NCI-H2081 treated with DMSO at 0.1 percent for 48 hours (cell line): ENCODE measurements around the gene SAMD11.
A peak's percentile ranks its signal among the peaks of the same experiment; 100 is the strongest.

Source experiments
- DNase-seq: peaks from one replicate; lab custom pipeline; 2025; lab: John Stamatoyannopoulos, UW

The SAMD11 gene

GRCh38 chr1:931380-932172 is 7.9 kb downstream of the SAMD11 start:
- no peak for DNase-seq

DNA sequence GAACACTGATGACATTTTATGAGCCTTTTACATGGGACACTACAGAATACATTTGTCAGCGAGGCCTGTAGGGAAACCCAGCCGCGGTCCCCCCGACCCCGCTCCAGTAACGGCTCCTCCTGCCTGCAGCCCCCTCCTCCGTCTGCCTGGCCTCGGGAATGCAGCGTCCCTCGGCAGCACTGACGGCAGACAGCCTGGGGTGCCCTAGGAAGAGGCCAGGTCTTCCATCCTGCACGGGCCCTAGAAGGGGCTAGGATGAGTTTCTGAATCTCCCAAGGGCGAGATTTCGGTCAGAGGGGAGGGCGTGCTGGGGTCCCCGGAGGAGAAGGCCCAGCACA is 8.4 kb downstream of the SAMD11 start:
- DNase-seq: no peak

GRCh38 chr1:932776-933602 is 9.3 kb downstream of the SAMD11 start:
- no peak for DNase-seq

DNA sequence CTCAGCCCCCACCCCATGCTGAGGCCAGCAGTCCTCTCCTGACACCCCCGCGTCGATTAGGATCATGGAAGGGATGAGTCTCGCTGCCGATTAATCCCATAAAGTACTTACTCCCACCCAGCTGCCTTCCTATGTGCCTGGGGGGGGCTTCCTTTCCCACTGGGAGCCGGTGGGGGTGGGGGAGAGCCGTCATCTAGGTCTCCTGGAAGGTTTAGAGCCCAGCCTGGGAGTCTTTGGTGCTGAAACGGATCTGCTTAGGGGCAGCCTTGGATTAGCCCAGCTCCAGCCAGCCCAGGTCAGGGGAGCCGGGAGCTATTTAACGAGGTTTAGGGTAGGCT is 9.8 kb downstream of the SAMD11 start:
- no peak for DNase-seq

DNA sequence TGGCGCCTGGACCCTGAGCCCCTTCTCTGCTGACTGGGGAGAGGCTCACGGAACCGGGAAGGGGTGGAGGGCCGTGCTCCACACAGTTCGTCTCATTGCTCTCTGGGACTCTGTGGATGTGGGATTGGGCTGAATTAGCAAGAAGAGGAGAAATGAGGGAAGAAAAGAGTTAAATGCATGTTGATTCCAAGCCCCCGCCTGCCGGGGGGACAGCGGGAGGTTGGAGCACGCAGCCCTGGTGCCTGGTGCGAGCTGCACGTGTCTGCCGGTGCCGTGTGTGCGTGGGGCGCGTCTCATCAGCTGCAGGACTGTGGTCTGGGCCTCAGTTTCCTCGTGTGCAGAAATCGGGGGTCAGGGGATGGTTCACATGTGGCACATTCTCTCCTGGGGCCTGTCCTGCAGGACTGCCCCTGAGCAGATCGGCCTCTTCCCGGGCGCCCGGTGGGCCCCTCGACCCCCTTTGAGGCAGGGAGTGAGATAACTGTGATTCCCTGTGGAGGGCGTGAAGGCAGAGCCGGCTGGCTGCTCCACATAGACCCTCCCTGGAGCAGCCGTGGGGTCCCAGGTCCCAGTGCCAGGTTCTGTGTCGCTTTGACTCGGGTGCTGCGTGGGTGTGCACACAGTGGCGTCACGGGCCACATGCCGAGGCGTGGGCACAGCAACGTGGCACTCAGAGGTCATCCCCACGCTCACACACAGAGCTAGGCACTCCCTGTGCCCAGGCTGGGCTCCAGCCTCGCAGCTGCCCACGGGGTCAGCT is 11.4 kb downstream of the SAMD11 start:
- DNase-seq: no peak

DNA sequence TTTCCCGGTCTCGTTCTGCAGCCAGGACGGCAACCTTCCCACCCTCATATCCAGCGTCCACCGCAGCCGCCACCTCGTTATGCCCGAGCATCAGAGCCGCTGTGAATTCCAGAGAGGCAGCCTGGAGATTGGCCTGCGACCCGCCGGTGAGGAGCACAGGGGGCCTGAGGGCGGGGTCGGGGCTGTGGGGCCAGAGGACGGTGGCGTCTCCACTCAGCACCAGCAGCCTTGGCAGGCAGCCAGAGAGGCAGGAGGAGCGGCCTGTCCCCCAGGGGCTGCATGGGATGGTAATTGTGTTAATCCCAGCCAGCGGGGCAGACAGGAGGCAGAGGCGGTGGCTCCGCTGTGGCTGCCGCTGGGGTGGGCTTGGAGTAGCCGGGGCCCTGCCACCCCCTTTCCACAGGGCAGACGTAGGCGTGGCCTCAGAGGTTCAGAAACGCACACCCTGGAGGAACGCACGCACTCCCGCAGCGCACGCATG is 12.1 kb downstream of the SAMD11 start:
- no peak for DNase-seq

GRCh38 chr1:936348-937264 is 12.9 kb downstream of the SAMD11 start:
- DNase-seq: no peak

- DNase-seq: no peak
These were observed 13.8 kb downstream of the SAMD11 start for GRCh38 chr1:937521-937920.

DNA sequence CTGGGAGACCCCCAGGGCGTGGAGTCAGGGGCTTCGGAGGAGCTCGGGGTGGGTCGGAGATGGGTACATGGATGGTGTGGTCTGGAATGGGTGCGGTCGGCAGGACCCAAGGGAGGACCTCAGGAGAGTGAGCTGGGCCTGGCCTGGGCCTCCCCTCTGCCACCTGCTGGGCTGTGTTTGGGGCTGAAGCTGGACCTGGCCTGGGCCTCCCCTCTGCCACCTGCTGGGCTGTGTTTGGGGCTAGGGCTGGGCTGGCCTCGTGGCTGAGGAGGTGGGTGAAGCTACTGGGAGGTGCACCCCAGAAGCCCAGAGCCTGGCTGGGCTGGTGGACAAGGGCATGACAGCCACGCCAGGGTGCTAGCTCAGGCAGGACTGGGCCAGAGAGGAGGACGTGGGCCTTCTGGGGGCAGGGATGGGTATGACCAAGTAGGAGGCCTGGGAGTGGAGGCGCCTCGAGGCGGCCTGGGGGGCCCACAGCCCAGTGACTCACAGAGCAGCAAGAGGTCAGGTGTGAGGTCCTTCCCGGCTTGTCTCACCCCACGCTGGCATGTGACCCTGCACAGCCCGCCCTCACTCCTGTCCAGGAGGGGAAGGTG is 14.5 kb downstream of the SAMD11 start:
- no peak for DNase-seq

- no peak for DNase-seq
These were observed 15.2 kb downstream of the SAMD11 start for GRCh38 chr1:938711-939489.

GRCh38 chr1:939511-940106 is 15.9 kb downstream of the SAMD11 start:
- DNase-seq: no peak

DNA sequence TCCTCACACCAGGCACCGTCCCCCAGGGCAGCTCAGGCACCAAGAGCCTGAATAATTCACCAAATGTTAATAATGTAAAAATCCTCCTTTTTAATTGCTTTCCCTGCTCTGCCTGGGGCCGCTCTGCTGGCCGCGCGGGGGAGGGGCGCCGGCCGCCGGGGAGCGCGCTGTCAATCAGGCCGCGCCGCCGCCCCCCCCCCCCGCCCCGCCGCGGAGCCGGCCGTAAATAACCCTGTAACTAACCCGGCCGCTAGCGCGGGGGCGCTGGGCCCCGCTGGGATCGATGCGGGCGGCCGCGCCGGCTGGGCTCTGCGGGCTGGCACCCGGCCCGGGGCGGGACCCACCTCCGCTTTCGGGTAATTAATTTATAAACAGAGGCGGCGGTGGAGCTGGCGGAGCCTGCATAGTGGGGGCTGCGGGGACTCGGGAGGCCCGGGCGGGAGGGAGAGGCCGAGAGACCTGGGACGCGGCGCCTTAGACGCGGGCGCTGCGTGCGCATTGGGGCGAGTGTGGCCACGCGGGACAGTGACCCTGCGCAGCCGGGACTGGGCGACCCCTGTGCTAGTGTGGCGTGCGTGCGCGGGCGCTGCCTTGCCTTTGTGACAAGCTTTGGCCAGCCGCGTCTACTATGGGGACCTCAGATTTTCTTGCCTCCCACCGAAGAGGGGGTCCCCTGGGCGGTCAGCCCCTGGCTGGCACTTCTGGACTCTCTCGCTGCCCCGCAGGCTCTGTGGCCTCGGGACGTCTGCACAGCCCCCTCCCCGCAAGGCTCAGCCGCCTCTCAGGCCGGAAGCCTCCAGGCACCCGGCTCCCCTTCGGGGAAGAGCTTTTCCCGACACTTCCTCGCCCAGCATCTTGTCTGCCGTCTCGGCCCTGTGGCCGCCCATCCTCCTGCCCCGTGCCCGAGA is 16.6 kb downstream of the SAMD11 start:
- peak; percentile 70 for DNase-seq

GRCh38 chr1:941015-941587 is 17.4 kb downstream of the SAMD11 start:
- DNase-seq: no peak

- DNase-seq: no peak
These were observed 18.1 kb downstream of the SAMD11 start for GRCh38 chr1:941588-942383.

- no peak for DNase-seq
These were observed 18.7 kb downstream of the SAMD11 start for GRCh38 chr1:942411-942821.

GRCh38 chr1:942864-943533 is 19.3 kb downstream of the SAMD11 start:
- DNase-seq: no peak
